ENCODE results near the gene RASAL2. TPM values are rescaled to one million over a fixed set of nuclear protein-coding genes. Genes with fewer than 3 reads are reported as not detected.
A peak's percentile ranks its signal among the peaks of the same experiment; 100 is the strongest.

The RASAL2 gene
- total and polyA plus RNA-seq, 2 donors (not counting 1 experiment from before 2014, with no cell fraction given): 0.12 TPM; not detected in 1

- H3K4me1 Mint-ChIP-seq: no peaks in the 10 kb centered on the region
- no peak overlapping the region for H2AFZ ChIP-seq (ENCODE audit: insufficient read depth, low read depth, low read length, poor library complexity, severe bottlenecking)
- no peaks in the 10 kb centered on the region for H3K36me3 ChIP-seq (replicated peaks in 1 of 2; ENCODE audit: control extremely low read depth in 1 of 2, control insufficient read depth in 1 of 2, extremely low read depth in 1 of 2, insufficient read depth in 2 of 2, low read length in 1 of 2)
- no peak overlapping the region for H3K4me2 ChIP-seq (replicated peaks; ENCODE audit: low read depth, low read length, poor library complexity, severe bottlenecking)
- DNase-seq: no peak
- H3K79me2 ChIP-seq (ENCODE audit: control insufficient read depth, insufficient read depth, low read length): no peaks in the 10 kb centered on the region
- H3K27ac Mint-ChIP-seq: no peak overlapping the region
- H3K4me3 Mint-ChIP-seq: no peak overlapping the region
- WGBS (ENCODE audit: insufficient coverage): 83% methylated on average over 2 of the region's 2 CpGs
- H3K27ac ChIP-seq (ENCODE audit: low read length in 2 of 2): no peak overlapping the region
- no peak overlapping the region for H3K9ac ChIP-seq (ENCODE audit: low read length)
- H4K20me1 ChIP-seq (ENCODE audit: control insufficient read depth, insufficient read depth, low read length, poor library complexity, severe bottlenecking): no peaks in the 10 kb centered on the region
- no peaks in the 10 kb centered on the region for H3K27me3 ChIP-seq (replicated peaks in 1 of 4; ENCODE audit: control extremely low read depth in 1 of 4, control insufficient read depth in 3 of 4, insufficient read depth in 4 of 4, low read length in 3 of 4)
- no peaks in the 10 kb centered on the region for H3K9me3 Mint-ChIP-seq (ENCODE audit: insufficient read depth)
- H3K9me3 ChIP-seq (ENCODE audit: control extremely low read depth in 1 of 3, control insufficient read depth in 2 of 3, insufficient read depth in 1 of 3, low read length in 2 of 3): peaks cover 0 to 4% (median 0%) of the 10 kb centered on the region in 3 donors
- intact Hi-C loops (cut with micrococcal nuclease): no loop called here
- ChIA-PET CTCF (no interaction called here), POLR2A (no interaction called here)
- peaks cover 0 to 7% of the 10 kb centered on the region in 2 donors for H3K4me1 ChIP-seq (ENCODE audit: control insufficient read depth in 2 of 2, insufficient read depth in 2 of 2, low read length in 2 of 2)
- TF ChIP-seq EZH2 (IDR thresholded peaks at IDR 0.05; ENCODE audit: borderline replicate concordance, insufficient read depth, low read depth, low read length, poor library complexity, severe bottlenecking) (no peak), CTCF (IDR thresholded peaks at IDR 0.05) (no peak)
- peaks cover 10% of the 10 kb centered on the region for H3K27me3 Mint-ChIP-seq
- no peak overlapping the region for H3K4me3 ChIP-seq (ENCODE audit: control extremely low read depth in 1 of 5, extremely low read depth in 1 of 5, insufficient read depth in 1 of 5, low read depth in 2 of 5, low read length in 4 of 5)
- no peak for ATAC-seq (ENCODE audit: low read depth)
These were observed 282.1 kb downstream of the RASAL2 start for GRCh38 chr1:178376008-178376407.

DNA sequence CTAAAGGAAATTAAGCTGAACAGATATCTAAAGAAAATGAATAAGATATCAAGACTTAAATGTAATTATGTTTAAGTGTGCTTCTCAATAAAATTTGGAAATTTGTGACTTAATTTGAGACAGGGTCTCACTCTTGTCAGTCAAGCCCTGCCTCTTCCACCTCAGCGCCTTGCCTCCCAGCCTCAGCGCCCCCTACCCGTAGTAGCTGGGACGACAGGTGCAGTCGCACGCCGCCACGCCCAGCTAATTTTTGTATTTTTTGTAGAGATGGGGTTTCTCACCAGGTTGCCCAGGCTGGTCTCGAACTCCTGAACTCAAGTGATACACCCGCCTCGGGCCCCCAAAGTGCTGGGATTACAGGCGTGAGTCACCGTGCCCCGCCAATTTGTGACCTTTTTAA is 285.9 kb downstream of the RASAL2 start:
- 94% methylated on average over 7 of the region's 14 CpGs for WGBS (ENCODE audit: insufficient coverage)

More for the DNA sequence above, 285.9 kb downstream of the RASAL2 start:
- Mint-ChIP-seq H3K27ac (no peak overlapping the region), H3K4me3 (no peak overlapping the region), H3K27me3 (no peaks in the 10 kb centered on the region), H3K4me1 (no peaks in the 10 kb centered on the region), H3K9me3 (ENCODE audit: insufficient read depth) (no peaks in the 10 kb centered on the region)
- H3K4me2 ChIP-seq (replicated peaks; ENCODE audit: low read depth, low read length, poor library complexity, severe bottlenecking): no peak overlapping the region
- H2AFZ ChIP-seq (ENCODE audit: insufficient read depth, low read depth, low read length, poor library complexity, severe bottlenecking): no peak overlapping the region
- H3K27ac ChIP-seq (ENCODE audit: low read length in 2 of 2): no peak overlapping the region
- TF ChIP-seq EZH2 (IDR thresholded peaks at IDR 0.05; ENCODE audit: borderline replicate concordance, insufficient read depth, low read depth, low read length, poor library complexity, severe bottlenecking) (no peak), CTCF (IDR thresholded peaks at IDR 0.05) (peak; percentile 14)
- no peaks in the 10 kb centered on the region for H4K20me1 ChIP-seq (ENCODE audit: control insufficient read depth, insufficient read depth, low read length, poor library complexity, severe bottlenecking)
- peaks cover 0 to 4% (median 0%) of the 10 kb centered on the region in 3 donors for H3K9me3 ChIP-seq (ENCODE audit: control extremely low read depth in 1 of 3, control insufficient read depth in 2 of 3, insufficient read depth in 1 of 3, low read length in 2 of 3)
- no peaks in the 10 kb centered on the region for H3K4me1 ChIP-seq (ENCODE audit: control insufficient read depth in 2 of 2, insufficient read depth in 2 of 2, low read length in 2 of 2)
- H3K27me3 ChIP-seq (replicated peaks in 1 of 4; ENCODE audit: control extremely low read depth in 1 of 4, control insufficient read depth in 3 of 4, insufficient read depth in 4 of 4, low read length in 3 of 4): no peaks in the 10 kb centered on the region
- no peak overlapping the region for H3K9ac ChIP-seq (ENCODE audit: low read length)
- no peaks in the 10 kb centered on the region for H3K79me2 ChIP-seq (ENCODE audit: control insufficient read depth, insufficient read depth, low read length)
- CTCF ChIA-PET: no interaction called here
- DNase-seq (no peak), ATAC-seq (ENCODE audit: low read depth) (no peak)
- POLR2A ChIA-PET: no interaction called here
- H3K4me3 ChIP-seq (ENCODE audit: control extremely low read depth in 1 of 5, extremely low read depth in 1 of 5, insufficient read depth in 1 of 5, low read depth in 2 of 5, low read length in 4 of 5): no peak overlapping the region
- H3K36me3 ChIP-seq (replicated peaks in 1 of 2; ENCODE audit: control extremely low read depth in 1 of 2, control insufficient read depth in 1 of 2, extremely low read depth in 1 of 2, insufficient read depth in 2 of 2, low read length in 1 of 2): no peaks in the 10 kb centered on the region
- intact Hi-C loops (cut with micrococcal nuclease): no loop called here
